ENCODE data around the gene HRAS.

Gene HRAS

GRCh38 chr11:515131-515530 is 20.2 kb downstream of the HRAS start:
- DNase-seq (ENCODE audit: low read depth, low spot score): peak; percentile 97
- H3K27ac ChIP-seq: peak overlapping the region; percentile 100

DNA sequence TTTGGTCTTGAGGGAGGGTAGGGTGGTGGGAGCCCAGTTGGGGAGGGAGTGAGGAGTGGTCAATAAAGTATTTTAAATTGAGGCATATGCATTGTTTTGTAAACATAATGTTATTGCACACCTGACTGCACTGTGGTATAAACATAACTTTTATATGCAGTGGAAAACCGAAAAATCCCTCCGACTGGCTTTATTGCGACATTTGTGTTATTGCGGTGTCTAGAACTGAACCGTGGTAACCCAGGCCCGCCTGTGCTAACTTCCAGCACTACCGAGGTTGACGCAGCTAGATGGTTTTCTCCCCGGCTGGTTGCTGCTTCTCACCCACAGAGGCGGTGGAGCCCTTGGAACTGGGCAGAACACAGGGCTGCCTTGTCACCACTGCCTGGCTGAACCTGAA is 20.8 kb downstream of the HRAS start:
- DNase-seq (ENCODE audit: low read depth, low spot score): no peak
- H3K27ac ChIP-seq: peak overlapping the region; percentile 100

- peak overlapping the region; percentile 100 for H3K27ac ChIP-seq
- DNase-seq (ENCODE audit: low read depth, low spot score): no peak
Observed at GRCh38 chr11:512761-513595, 22.4 kb downstream of the HRAS start.

GRCh38 chr11:508956-509355 is 26.4 kb downstream of the HRAS start:
- no peak for DNase-seq (ENCODE audit: low read depth, low spot score)
- no peak overlapping the region for H3K27ac ChIP-seq

GRCh38 chr11:507727-508515 is 27.5 kb downstream of the HRAS start:
- DNase-seq (ENCODE audit: low read depth, low spot score): no peak
- peak overlapping the region; percentile 100 for H3K27ac ChIP-seq

DNA sequence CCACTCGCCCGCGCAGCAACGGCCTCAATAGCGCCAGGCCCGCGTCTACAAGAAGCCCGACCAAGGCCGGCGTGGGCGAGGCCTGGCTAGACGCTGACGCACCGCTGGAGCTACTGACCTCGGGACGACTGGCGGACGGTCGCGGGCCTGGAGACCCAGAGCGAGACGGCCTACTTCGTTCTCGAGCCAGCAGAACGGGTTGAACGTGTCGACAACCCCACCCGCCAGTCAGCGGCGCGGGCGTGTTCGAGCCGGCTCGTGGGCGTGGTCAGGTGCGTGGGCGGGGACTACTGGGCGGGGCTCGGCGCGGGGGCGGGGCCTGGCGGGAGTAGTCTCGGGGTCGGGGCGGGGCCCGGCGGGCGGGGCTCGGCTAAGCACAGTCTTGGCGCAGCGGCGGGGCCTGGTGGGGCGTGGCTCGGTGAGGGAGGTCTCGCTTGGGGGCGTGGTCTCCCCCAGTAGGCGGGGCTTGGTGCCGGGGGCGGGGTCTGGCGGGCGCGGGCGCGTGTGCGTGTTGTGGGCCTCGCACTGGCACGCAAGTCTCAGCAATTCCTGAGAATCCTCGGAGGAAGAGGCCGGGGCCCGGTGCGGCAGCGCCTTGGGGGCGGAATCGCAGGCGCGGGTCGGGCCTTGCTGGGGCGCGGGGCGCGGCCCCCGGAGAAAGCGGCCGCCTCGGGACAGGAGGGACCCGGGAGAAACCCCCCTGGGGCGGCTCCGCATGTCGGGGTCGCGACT is 28.2 kb downstream of the HRAS start, which contains the start of gene RNH1:
Gene RNH1 (minus strand): TSS at position 248 of the 732 bp plus-strand sequence. CDS start 5,080 bp downstream, outside the sequence.
- peak within 1 kb of the TSS; percentile 100 for H3K27ac ChIP-seq
- DNase-seq (ENCODE audit: low read depth, low spot score): peak; percentile 82

- H3K27ac ChIP-seq: peak overlapping the region; percentile 100
- DNase-seq (ENCODE audit: low read depth, low spot score): peak; percentile 90
Observed at GRCh38 chr11:506238-506994, 29.0 kb downstream of the HRAS start.

DNA sequence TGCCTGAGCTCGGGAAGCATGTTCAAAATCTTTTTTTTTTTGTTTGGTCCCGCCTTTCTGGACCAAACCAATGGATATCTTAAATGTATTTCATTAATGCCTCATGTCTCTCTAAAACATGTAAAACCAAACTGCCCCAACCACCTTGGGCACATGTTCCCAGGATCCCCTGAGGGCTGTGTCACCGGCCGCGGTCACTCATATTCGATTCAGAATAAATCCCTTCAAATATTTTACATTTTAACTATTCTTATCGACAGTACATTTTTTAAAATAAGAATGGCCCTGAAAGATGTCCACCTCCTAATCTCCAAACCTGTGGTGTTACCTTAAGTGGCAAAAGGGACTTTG is 30.4 kb downstream of the HRAS start:
- H3K27ac ChIP-seq: peak overlapping the region; percentile 100
- DNase-seq (ENCODE audit: low read depth, low spot score): no peak

DNA sequence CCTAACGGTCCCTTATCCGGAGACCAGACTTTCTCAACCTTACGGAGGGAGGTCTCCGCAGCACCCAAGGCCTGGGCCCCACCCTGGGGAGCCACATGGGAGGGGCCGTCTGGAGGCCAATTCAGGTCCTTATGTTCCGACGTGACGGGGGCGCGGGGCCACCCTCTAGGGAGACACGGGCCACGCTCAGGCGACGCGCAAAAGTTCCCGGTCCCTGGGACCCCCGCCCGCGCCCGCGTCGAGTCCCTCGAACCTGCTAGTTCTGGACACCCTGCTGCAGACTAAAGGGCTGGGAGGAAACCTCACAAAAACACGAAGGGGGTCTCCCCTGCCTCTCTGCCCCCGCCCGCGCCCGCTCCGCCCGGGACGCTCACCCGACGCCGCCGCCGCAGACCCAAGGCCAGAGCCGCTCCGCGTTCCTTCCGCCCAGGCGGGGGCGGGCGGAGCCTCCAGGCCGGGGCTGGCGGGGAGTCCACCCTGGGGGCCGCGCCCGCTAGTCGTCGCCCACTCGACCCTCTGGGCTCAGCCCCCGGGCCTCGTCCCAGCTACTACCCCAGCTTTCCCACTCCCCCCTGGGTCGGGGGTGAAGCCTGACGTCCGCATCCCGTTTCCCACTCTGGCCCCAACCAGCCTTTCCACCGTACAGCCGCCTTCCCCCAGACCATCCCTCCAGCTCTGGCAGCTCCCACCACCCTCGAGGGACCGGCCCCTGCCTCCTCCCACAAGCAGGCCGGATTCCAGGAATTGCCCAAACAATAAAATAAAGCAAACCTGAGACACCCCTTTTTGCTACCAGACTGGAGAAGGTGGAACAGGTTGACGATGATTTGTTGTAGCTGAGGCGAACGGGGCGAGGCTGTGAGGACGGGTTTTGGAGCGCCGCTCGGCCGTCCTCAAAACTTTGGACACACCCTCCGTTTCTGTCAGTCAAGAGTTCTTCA is 31.1 kb downstream of the HRAS start:
- DNase-seq (ENCODE audit: low read depth, low spot score): no peak
- peak overlapping the region; percentile 100 for H3K27ac ChIP-seq

DNA sequence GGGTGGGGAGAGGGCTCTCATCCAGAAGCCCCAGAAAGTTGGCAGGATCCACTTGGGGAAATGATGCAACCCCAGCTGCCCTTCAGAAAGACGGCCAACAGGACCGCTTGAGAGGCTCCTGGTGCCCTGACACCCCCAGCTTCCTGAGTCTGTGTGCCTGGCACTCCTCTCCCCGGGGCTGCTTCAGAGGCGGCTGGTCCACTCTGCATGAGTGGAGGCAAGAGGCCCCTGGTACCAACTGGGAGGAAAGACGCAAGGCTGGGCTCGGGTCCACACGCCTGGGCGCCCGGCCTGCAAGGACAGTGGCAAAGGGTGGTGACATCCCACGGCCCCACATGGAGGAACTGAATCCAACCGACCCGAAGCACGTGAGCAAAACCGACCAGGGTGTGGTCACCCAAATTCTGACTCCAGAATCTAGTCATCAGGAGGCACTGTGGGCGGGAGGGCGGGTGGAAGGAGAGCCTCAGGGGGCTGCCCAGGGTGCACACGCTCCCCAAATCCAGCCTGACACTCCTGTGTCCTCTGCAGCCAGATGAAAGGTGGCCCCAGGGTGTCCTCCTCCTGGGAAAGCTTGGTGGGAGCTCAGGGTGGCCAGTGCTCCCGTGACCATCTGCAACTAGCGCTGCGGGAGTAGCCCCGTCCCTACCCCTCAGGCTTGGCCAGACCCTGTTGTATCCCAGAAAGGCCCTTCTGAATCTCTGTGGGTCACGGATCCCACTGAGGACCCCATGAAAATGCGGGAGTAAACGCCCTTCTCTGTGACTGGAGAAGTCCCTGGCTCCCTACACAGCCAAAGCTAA is 32.0 kb downstream of the HRAS start:
- no peak for DNase-seq (ENCODE audit: low read depth, low spot score)
- peak overlapping the region; percentile 100 for H3K27ac ChIP-seq

DNA sequence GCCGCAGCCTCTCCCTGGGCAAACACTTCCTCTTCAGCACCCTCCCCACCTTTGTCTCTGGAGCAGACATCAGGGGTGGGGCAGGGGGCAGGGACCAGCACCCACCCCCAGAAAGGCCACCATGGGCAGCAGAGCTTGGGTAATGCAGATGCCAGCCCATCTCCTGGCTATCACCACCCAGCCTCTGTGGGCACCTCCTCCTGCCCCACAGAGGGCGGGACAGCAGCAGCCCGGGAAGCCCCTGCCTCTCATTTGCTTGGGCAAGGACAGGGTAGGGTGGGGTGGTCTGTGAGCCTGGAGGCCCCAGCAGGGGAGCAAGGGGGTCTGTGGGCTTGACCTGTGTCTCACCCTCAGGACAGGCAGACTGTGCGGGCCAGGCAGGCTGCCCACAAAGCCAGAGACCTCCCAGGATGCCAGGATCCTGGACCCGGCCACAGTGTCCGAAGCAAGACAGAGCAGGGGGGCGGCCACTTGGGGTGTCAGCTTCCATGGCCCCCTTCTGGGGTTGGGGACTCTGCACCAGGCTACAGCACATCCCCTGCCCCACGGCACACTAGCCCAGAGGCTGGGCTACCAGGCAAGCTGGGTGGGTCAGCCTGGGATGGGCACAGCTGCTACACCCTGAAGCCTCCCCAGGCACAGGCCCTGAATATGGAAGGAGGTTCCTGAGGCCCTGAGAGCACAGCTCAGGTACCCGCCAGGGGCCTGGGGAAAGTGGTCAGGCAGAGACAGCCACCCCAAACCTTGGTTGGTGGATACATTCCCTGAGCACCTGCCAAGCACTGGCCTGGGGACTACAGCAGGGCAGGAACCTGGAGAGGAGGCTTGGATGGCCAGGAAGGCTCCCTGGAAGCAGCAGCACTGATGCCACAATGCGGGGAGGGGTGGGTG is 32.8 kb downstream of the HRAS start:
- H3K27ac ChIP-seq: peak overlapping the region; percentile 100
- no peak for DNase-seq (ENCODE audit: low read depth, low spot score)

- H3K27ac ChIP-seq: no peak overlapping the region
- no peak for DNase-seq (ENCODE audit: low read depth, low spot score)
Observed at GRCh38 chr11:501683-502287, 33.6 kb downstream of the HRAS start.

GRCh38 chr11:501001-501682 is 34.2 kb downstream of the HRAS start:
- no peak overlapping the region for H3K27ac ChIP-seq
- no peak for DNase-seq (ENCODE audit: low read depth, low spot score)

- H3K27ac ChIP-seq: no peak overlapping the region
- DNase-seq (ENCODE audit: low read depth, low spot score): no peak
Observed at GRCh38 chr11:499201-500076, 35.9 kb downstream of the HRAS start.

Data from epithelial cell of prostate (primary cell).